HL-60 (cell line): ENCODE data around the gene TANGO6.
A peak's percentile ranks its signal among the peaks of the same experiment; 100 is the strongest.

Experiments
- DNase-seq, 2 experiments: peaks; one replicate each; pipeline ENCODE4 v3.0.0-alpha.2; 2010 to 2020; ENCODE audit warnings: low read depth in 1 of 2, low spot score in 1 of 2
- H3K27ac ChIP-seq: fragments of 250-450 bp; sonication (Bioruptor Pico); replicated peaks from 2 replicates; pipeline ENCODE4 v1.5.1; 2020; ENCODE audit warnings: mild to moderate bottlenecking, moderate library complexity
- H3K27me3 ChIP-seq: fragments of 250-450 bp; sonication (Bioruptor Pico); 2 replicates; pipeline ENCODE4 v1.5.1; 2021; ENCODE audit warnings: mild to moderate bottlenecking, moderate library complexity; ENCODE audit not compliant: insufficient read depth, poor library complexity, severe bottlenecking
- H3K4me3 ChIP-seq: replicated peaks from 2 replicates; pipeline ENCODE4 v1.5.1; 2011; ENCODE audit warnings: mild to moderate bottlenecking, control low read depth, low read length; ENCODE audit not compliant: insufficient read depth
- CTCF ChIP-seq: IDR thresholded peaks from one replicate; pipeline ENCODE4 v1.5.1; 2011; ENCODE audit warnings: low read length, control low read depth, inconsistent platforms; ENCODE audit not compliant: insufficient read depth
- GABPA ChIP-seq: IDR thresholded peaks from 2 replicates; pipeline ENCODE4 v1.6.1; 2012; ENCODE audit warnings: low read depth
- POLR2AphosphoS5 ChIP-seq: IDR thresholded peaks from 2 replicates; pipeline ENCODE4 v1.6.1; 2012; ENCODE audit warnings: low read depth
- REST ChIP-seq: IDR thresholded peaks from 2 replicates; pipeline ENCODE4 v1.6.1; 2012; ENCODE audit warnings: low read depth; ENCODE audit not compliant: insufficient replicate concordance
- SPI1 ChIP-seq: IDR thresholded peaks from 2 replicates; pipeline ENCODE4 v1.6.1; 2012; ENCODE audit warnings: low read depth, mild to moderate bottlenecking, borderline replicate concordance

Gene TANGO6

GRCh38 chr16:69111216-69111875 lies 268.0 kb downstream of the TANGO6 start:
- peaks cover 6% of the 10 kb centered on the region for H3K27me3 ChIP-seq
- no peak overlapping the region for H3K4me3 ChIP-seq
- TF ChIP-seq CTCF, result no peak
- TF ChIP-seq SPI1, result no peak
- H3K27ac ChIP-seq, result no peak overlapping the region
- DNase-seq, result no peak

GRCh38 chr16:69111876-69112230 lies 268.5 kb downstream of the TANGO6 start:
- H3K4me3 ChIP-seq, result no peak overlapping the region
- peaks cover 6% of the 10 kb centered on the region for H3K27me3 ChIP-seq
- DNase-seq, result no peak
- H3K27ac ChIP-seq, result no peak overlapping the region
- TF ChIP-seq REST (no peak), GABPA (no peak), SPI1 (no peak), POLR2AphosphoS5 (no peak)

GRCh38 chr16:69112285-69113129 lies 269.2 kb downstream of the TANGO6 start:
- no peak overlapping the region for H3K27ac ChIP-seq
- no peak for TF ChIP-seq REST
- peak; percentile 79 for TF ChIP-seq CTCF
- H3K27me3 ChIP-seq, result no peaks in the 10 kb centered on the region
- peak in 1 of 2 experiments; percentile 60 for DNase-seq
- no peak overlapping the region for H3K4me3 ChIP-seq

GRCh38 chr16:69113216-69113615 lies 269.9 kb downstream of the TANGO6 start:
- TF ChIP-seq REST (no peak), CTCF (no peak), GABPA (no peak), SPI1 (no peak), POLR2AphosphoS5 (no peak)
- no peak overlapping the region for H3K27ac ChIP-seq
- no peak overlapping the region for H3K4me3 ChIP-seq
- no peak for DNase-seq
- no peaks in the 10 kb centered on the region for H3K27me3 ChIP-seq
